Neural cell (in vitro differentiated cells): ENCODE measurements around the gene POM121C.
"Not testable (repeated sequence)": the region's sequence is repeated elsewhere in the genome, so short reads cannot be mapped to it uniquely, and the experiment has no call there.

Source experiments
- TAF1 ChIP-seq: IDR thresholded peaks from 2 replicates; pipeline ENCODE4 v1.6.1; 2012; ENCODE audit warnings: low read depth
- TF ChIP-seq, protein P1 (sequence below): fragments of 450-650 bp; IDR thresholded peaks from 2 replicates; pipeline ENCODE4 v1.5.1; 2014; ENCODE audit warnings: antibody characterized with exemption, mild to moderate bottlenecking, moderate library complexity; ENCODE audit not compliant: poor library complexity, severe bottlenecking

DNA sequence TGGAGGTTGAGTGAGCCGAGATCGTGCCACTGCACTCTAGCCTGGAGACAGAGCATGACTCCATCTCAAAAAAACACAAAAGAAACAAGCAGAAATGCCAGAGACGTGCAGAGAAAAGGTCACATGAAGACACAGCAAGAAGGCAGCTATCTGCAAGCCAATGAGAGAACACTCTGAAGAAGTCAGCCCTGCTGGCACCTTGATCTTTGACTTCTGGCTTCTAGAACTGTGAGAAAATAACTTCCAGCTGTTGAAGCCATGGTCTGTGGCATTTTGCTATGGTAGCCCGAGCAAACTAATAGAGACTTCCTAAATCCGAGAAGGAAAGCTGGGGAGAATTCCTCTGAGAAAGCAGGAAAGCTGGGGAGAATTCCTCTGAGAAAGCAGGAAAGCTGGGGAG lies 36.2 kb downstream of the POM121C start:
- TF ChIP-seq, protein P1, sequence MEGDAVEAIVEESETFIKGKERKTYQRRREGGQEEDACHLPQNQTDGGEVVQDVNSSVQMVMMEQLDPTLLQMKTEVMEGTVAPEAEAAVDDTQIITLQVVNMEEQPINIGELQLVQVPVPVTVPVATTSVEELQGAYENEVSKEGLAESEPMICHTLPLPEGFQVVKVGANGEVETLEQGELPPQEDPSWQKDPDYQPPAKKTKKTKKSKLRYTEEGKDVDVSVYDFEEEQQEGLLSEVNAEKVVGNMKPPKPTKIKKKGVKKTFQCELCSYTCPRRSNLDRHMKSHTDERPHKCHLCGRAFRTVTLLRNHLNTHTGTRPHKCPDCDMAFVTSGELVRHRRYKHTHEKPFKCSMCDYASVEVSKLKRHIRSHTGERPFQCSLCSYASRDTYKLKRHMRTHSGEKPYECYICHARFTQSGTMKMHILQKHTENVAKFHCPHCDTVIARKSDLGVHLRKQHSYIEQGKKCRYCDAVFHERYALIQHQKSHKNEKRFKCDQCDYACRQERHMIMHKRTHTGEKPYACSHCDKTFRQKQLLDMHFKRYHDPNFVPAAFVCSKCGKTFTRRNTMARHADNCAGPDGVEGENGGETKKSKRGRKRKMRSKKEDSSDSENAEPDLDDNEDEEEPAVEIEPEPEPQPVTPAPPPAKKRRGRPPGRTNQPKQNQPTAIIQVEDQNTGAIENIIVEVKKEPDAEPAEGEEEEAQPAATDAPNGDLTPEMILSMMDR = not testable (repeated sequence)
- TF ChIP-seq TAF1 = not testable (repeated sequence)
